ENCODE results near the gene PRSS50.
A peak's percentile ranks its signal among the peaks of the same experiment; 100 is the strongest.
"Not testable (repeated sequence)": the region's sequence is repeated elsewhere in the genome, so short reads cannot be mapped to it uniquely, and the experiment has no call there.

Gene PRSS50

GRCh38 chr3:46706771-46707582 is 10.7 kb downstream of the PRSS50 start:
- no peak for DNase-seq

GRCh38 chr3:46705751-46706552 is 11.7 kb downstream of the PRSS50 start:
- DNase-seq: no peak

- DNase-seq: peak; percentile 78
These were observed 12.6 kb downstream of the PRSS50 start for GRCh38 chr3:46705022-46705530.

- not testable (repeated sequence) for DNase-seq
These were observed 13.3 kb downstream of the PRSS50 start for GRCh38 chr3:46704346-46704745.

- no peak for DNase-seq
These were observed 14.6 kb downstream of the PRSS50 start for GRCh38 chr3:46703013-46703520.

- no peak for DNase-seq
These were observed 15.2 kb downstream of the PRSS50 start for GRCh38 chr3:46702246-46703012.

GRCh38 chr3:46701181-46701939 is 16.3 kb downstream of the PRSS50 start, which contains the start of gene TMIE:
TSS of gene TMIE (plus strand) at chr3:46701392. CDS start at chr3:46701488, 96 bp downstream.
- no peak for DNase-seq

GRCh38 chr3:46700772-46701171 is 16.9 kb downstream of the PRSS50 start:
- no peak for DNase-seq

GRCh38 chr3:46699676-46700523 is 17.8 kb downstream of the PRSS50 start:
- no peak for DNase-seq

GRCh38 chr3:46695962-46696894 is 21.4 kb downstream of the PRSS50 start:
- no peak for DNase-seq

GRCh38 chr3:46695177-46695961 is 22.3 kb downstream of the PRSS50 start:
- peak; percentile 53 for DNase-seq

GRCh38 chr3:46694520-46694919 is 23.1 kb downstream of the PRSS50 start:
- no peak for DNase-seq

- peak; percentile 50 for DNase-seq
These were observed 23.8 kb downstream of the PRSS50 start for GRCh38 chr3:46693892-46694226.

GRCh38 chr3:46693038-46693891 is 24.4 kb downstream of the PRSS50 start, which contains the start of gene ALS2CL:
TSS of gene ALS2CL (minus strand) at chr3:46693679. CDS start at chr3:46689440, 4,239 bp downstream.
- DNase-seq: peak; percentile 66

GRCh38 chr3:46692566-46692990 is 25.1 kb downstream of the PRSS50 start:
- no peak for DNase-seq

GRCh38 chr3:46690798-46691197 is 26.9 kb downstream of the PRSS50 start:
- DNase-seq: no peak

- no peak for DNase-seq
These were observed 32.2 kb downstream of the PRSS50 start for GRCh38 chr3:46685446-46685845.

- no peak for DNase-seq
These were observed 32.8 kb downstream of the PRSS50 start for GRCh38 chr3:46684891-46685290.

All from stimulated activated CD8-positive, alpha-beta memory T cell treated with anti-CD3 and anti-CD28 coated beads, Interleukin-4, amount 100 ng/mL, for 48 hours (primary cell).